HG02852 (cell line): ENCODE results near the gene RPL35A.
"Not testable (repeated sequence)": the region's sequence is repeated elsewhere in the genome, so short reads cannot be mapped to it uniquely, and the experiment has no call there.

Experiments used
- ATAC-seq: cut with Tn5 transposase; IDR thresholded peaks from one replicate; pipeline ENCODE4 v1.9.1; 2021; ENCODE audit warnings: mild to moderate bottlenecking, moderate library complexity; ENCODE audit not compliant: unreplicated experiment

Gene RPL35A

DNA sequence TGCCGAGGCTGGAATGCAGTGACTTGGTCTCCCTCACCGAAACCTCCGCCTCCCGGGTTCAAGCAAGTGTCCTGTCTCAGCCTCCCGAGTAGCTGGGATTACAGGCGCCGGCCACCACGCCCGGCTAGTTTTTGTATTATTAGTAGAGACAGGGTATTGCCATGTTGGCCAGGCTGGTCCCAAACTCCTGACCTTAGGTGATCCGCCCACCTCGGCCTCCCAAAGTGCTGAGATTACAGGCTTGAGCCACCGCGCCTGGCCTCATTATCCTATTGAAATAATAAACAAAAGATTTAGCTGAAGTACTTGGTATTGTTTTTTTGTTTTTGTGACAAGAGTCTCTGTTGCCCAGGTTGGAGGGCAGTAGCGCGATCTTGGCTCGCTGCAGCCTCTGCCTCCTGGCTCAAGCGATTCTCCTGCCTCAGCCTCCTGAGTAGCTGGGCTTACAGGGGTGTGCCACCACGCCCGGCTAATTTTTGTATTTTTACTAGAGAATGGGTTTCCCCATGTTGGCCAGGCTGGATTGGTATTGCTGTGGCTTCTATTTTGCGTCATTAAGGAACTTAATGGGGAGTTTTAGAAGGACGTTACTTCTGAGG lies 1.5 kb downstream of the RPL35A start:
- ATAC-seq, result no peak

GRCh38 chr3:197952440-197952839 lies 2.5 kb downstream of the RPL35A start:
- ATAC-seq, result no peak

GRCh38 chr3:197953325-197953724 lies 3.3 kb downstream of the RPL35A start:
- no peak for ATAC-seq

DNA sequence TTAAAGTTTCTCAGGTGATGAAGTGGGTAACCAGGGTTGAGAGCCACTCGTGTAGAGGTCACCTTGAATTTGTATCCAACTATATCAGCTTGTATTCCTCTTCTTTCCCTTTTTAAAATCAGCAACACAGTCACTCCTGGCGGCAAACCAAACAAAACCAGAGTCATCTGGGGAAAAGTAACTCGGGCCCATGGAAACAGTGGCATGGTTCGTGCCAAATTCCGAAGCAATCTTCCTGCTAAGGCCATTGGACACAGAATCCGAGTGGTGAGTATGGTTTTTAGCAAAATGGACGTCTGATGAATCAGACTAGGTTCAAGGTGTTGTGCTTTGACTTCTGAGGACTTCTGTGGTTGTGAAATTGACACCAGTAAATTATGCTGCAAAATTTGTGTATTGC lies 3.9 kb downstream of the RPL35A start:
- no peak for ATAC-seq

DNA sequence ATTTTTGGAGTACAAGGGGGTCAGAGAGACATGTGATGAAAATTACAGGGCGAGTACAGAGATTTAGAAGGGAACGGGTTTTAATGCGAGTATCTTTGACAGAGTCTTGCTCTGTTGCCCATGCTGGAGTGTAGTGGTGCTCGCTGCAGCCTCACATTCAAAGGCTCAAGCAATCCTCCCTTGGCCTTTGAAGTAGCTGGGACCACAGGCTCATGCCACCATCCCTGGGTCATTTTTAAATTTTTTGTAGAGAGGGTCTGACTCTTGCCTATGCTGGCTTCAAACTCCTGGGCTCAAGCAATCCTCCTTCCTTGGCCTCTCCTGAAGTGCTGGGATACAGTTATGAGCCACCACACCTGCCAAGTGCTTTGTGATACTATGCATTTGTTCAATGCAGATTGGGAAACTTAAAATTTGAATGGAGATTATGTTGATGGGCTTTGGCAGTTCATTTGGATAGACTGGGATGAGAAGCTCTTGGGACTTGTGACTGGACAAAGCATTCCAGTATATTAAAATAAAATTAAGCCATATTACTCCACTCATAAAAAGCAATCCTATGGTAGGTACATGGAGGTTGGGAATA lies 6.0 kb downstream of the RPL35A start:
- ATAC-seq, result no peak

DNA sequence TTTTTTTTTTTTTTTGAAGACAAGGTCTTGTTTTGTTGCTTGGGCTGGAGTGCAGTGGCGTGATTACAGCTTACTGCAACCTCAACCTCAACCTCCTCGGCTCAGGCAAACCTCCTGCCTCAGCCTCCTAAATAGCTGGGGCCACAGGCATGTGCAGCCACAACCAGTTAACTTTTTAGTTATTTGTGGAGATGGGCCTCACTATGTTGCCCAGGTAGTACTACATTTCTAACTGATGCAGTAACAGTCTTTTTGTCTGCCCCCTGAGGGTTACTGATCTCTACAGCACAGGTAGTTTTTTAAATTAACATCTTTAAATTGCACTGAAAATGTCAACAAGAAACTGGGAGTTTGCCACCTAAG lies 6.6 kb downstream of the RPL35A start:
- ATAC-seq, result no peak

DNA sequence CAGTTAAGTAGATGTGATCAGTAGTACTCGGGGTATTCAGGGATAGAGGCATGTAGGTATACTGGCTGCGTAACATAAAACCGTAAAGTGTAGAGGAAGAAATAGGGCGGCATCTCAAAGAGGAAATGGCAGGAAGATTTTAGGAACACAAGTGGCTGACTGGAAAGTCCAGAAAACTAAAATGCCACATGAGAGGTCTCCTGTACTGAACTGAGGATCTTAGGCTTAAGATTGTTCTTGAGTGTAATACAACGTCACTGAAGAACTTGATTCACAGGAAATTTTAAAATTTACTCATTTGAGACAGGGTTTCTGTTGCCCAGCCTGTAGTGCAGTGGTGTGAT lies 7.8 kb downstream of the RPL35A start:
- no peak for ATAC-seq

- ATAC-seq, result no peak
Measured at GRCh38 chr3:197958346-197958745, 8.4 kb downstream of the RPL35A start.

- not testable (repeated sequence) for ATAC-seq
Measured at GRCh38 chr3:197958848-197959247, 8.9 kb downstream of the RPL35A start.

DNA sequence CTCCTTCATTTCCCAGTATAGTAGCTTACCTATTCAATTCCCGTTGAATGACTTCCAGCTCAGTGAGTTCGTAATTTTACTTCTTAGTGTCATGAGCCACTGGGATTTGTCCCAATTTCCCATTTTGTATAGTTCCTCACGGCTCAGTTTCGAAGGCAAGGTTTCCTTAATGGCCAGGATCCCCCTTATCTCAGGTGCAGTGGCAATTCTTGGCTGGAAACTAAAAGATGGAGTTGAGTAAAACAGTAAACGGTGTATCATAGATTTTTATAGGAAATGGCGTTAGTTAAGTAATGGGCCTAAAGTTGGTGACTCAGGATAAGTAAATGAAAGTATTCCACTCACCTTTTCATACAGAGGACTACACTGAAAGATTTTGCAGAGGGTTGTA lies 9.5 kb downstream of the RPL35A start:
- ATAC-seq, result no peak

GRCh38 chr3:197959891-197960693 lies 10.1 kb downstream of the RPL35A start, which contains the start of gene LMLN:
Gene LMLN (plus strand): TSS chr3:197960217. CDS start chr3:197960246, 29 bp downstream.
- peak; percentile 96 for ATAC-seq

GRCh38 chr3:197960694-197961581 lies 10.9 kb downstream of the RPL35A start:
- ATAC-seq, result no peak

GRCh38 chr3:197961582-197961945 lies 11.6 kb downstream of the RPL35A start:
- ATAC-seq, result no peak

- ATAC-seq, result no peak
Measured at GRCh38 chr3:197963019-197963637, 13.1 kb downstream of the RPL35A start.

GRCh38 chr3:197967337-197967989 lies 17.5 kb downstream of the RPL35A start:
- ATAC-seq, result not testable (repeated sequence)

GRCh38 chr3:197970588-197970987 lies 20.6 kb downstream of the RPL35A start:
- no peak for ATAC-seq

GRCh38 chr3:197974016-197974415 lies 24.0 kb downstream of the RPL35A start:
- no peak for ATAC-seq

DNA sequence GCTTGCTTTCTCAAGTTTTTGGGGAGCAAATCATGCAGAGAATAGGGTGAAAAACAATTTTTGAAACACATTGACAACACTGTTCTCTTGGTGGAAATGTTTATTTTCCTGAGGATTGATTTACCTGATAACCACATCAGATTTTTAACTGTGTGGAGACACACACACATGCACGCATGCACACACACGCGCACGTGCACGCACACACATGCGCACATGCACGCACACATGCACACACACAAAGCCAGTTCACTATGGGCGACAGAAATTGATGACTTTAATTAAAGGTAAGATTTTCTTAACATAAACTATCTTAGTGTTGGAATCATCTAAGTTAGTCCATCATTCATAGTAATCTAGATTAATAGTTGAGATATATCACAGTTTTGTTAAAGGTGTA lies 25.3 kb downstream of the RPL35A start:
- no peak for ATAC-seq

DNA sequence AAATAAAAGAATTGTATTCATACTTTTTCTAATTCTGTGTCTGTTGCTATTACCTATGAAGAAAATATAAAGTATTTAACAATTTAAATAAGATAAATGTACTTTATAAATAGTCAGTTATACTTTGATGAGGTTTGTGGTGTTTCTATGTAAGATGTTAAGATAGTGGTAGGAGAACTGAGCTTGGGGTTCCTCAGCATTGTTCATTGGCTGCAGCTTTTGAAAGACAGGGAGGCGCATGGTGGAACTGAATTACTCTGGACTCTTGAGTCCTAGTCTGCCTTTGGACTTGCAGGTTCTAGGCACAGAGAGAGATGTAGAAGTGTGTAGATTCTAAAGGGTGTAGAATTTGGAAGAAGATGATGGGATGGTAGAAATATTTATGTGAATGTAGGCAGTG lies 33.1 kb downstream of the RPL35A start:
- ATAC-seq, result no peak

DNA sequence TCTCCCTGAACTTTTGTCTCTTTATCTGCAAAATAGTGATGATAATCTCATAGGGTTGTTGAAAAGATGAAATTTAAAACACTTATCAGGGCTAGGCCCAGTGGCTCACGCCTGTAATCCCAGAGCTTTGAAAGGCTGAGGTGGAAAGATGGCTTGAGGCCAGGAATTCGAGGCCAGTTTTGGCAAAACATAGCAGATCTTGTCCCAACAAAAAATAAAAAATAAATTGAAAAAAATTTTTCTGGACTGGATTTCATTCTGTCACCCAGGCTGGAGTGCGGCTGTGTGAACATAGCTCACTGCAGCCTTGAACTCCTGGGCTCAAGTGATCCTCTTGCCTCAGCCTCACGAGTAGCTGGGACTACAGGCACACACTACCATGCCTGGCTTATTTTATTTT lies 39.7 kb downstream of the RPL35A start:
- no peak for ATAC-seq
